IPS-15b (cell line): ENCODE data around the gene LRRC32.

Source experiments
- H3K27me3 ChIP-seq: one replicate; pipeline ENCODE4 v1.6.1; 2013; ENCODE audit warnings: low read length; ENCODE audit not compliant: control insufficient read depth, insufficient read depth
- H3K36me3 ChIP-seq: one replicate; pipeline ENCODE4 v1.6.1; 2013; ENCODE audit warnings: low read length; ENCODE audit not compliant: control insufficient read depth, insufficient read depth
- H3K4me1 ChIP-seq: one replicate; pipeline ENCODE4 v1.6.1; 2013; ENCODE audit warnings: mild to moderate bottlenecking, low read length; ENCODE audit not compliant: control insufficient read depth, insufficient read depth
- H3K4me3 ChIP-seq: one replicate; pipeline ENCODE4 v1.5.1; 2013; ENCODE audit warnings: low read depth, low read length
- H3K9ac ChIP-seq: one replicate; pipeline ENCODE4 v1.6.1; 2013; ENCODE audit warnings: low read depth, mild to moderate bottlenecking, low read length
- H3K9me3 ChIP-seq: one replicate; pipeline ENCODE4 v1.6.1; 2013; ENCODE audit warnings: mild to moderate bottlenecking, low read length; ENCODE audit not compliant: control insufficient read depth, insufficient read depth

LRRC32 gene

GRCh38 chr11:76707293-76707825 lies 36.8 kb upstream of the LRRC32 start:
- no peak overlapping the region for H3K4me3 ChIP-seq
- no peaks in the 10 kb centered on the region for H3K27me3 ChIP-seq
- no peak overlapping the region for H3K9ac ChIP-seq
- H3K4me1 ChIP-seq = peaks cover 7% of the 10 kb centered on the region
- H3K9me3 ChIP-seq = no peaks in the 10 kb centered on the region
- no peaks in the 10 kb centered on the region for H3K36me3 ChIP-seq

- H3K4me1 ChIP-seq = peaks cover 7% of the 10 kb centered on the region
- H3K9me3 ChIP-seq = no peaks in the 10 kb centered on the region
- H3K9ac ChIP-seq = no peak overlapping the region
- H3K36me3 ChIP-seq = no peaks in the 10 kb centered on the region
- H3K4me3 ChIP-seq = no peak overlapping the region
- no peaks in the 10 kb centered on the region for H3K27me3 ChIP-seq
Observed at GRCh38 chr11:76706667-76707066, 36.1 kb upstream of the LRRC32 start.

- H3K4me1 ChIP-seq = peaks cover 7% of the 10 kb centered on the region
- no peak overlapping the region for H3K9ac ChIP-seq
- H3K4me3 ChIP-seq = no peak overlapping the region
- no peaks in the 10 kb centered on the region for H3K9me3 ChIP-seq
- H3K36me3 ChIP-seq = no peaks in the 10 kb centered on the region
- H3K27me3 ChIP-seq = no peaks in the 10 kb centered on the region
Observed at GRCh38 chr11:76705826-76706225, 35.3 kb upstream of the LRRC32 start.

GRCh38 chr11:76704171-76704948 lies 33.8 kb upstream of the LRRC32 start:
- H3K4me1 ChIP-seq = peaks cover 7% of the 10 kb centered on the region
- no peak overlapping the region for H3K9ac ChIP-seq
- no peak overlapping the region for H3K4me3 ChIP-seq
- H3K36me3 ChIP-seq = no peaks in the 10 kb centered on the region
- H3K9me3 ChIP-seq = no peaks in the 10 kb centered on the region
- H3K27me3 ChIP-seq = no peaks in the 10 kb centered on the region

GRCh38 chr11:76703707-76704106 lies 33.2 kb upstream of the LRRC32 start:
- no peak overlapping the region for H3K4me3 ChIP-seq
- H3K9ac ChIP-seq = no peak overlapping the region
- no peaks in the 10 kb centered on the region for H3K27me3 ChIP-seq
- H3K9me3 ChIP-seq = no peaks in the 10 kb centered on the region
- H3K36me3 ChIP-seq = no peaks in the 10 kb centered on the region
- H3K4me1 ChIP-seq = peaks cover 11% of the 10 kb centered on the region

- Histone ChIP-seq H3K4me1 (peaks cover 15% of the 10 kb centered on the region), H3K36me3 (no peaks in the 10 kb centered on the region), H3K27me3 (no peaks in the 10 kb centered on the region), H3K9me3 (no peaks in the 10 kb centered on the region), H3K4me3 (no peak overlapping the region), H3K9ac (no peak overlapping the region)
Observed at GRCh38 chr11:76702336-76703128, 32.0 kb upstream of the LRRC32 start.

GRCh38 chr11:76701294-76702040 lies 30.9 kb upstream of the LRRC32 start:
- Histone ChIP-seq H3K27me3 (no peaks in the 10 kb centered on the region), H3K9ac (no peak overlapping the region), H3K9me3 (no peaks in the 10 kb centered on the region), H3K4me1 (peaks cover 15% of the 10 kb centered on the region), H3K36me3 (no peaks in the 10 kb centered on the region), H3K4me3 (no peak overlapping the region)

GRCh38 chr11:76700177-76701100 lies 29.9 kb upstream of the LRRC32 start:
- no peaks in the 10 kb centered on the region for H3K27me3 ChIP-seq
- no peaks in the 10 kb centered on the region for H3K36me3 ChIP-seq
- H3K4me1 ChIP-seq = peaks cover 15% of the 10 kb centered on the region
- H3K9me3 ChIP-seq = no peaks in the 10 kb centered on the region
- H3K9ac ChIP-seq = no peak overlapping the region
- H3K4me3 ChIP-seq = no peak overlapping the region

GRCh38 chr11:76699451-76700091 lies 29.0 kb upstream of the LRRC32 start:
- H3K4me1 ChIP-seq = peaks cover 14% of the 10 kb centered on the region
- H3K4me3 ChIP-seq = no peak overlapping the region
- H3K9me3 ChIP-seq = no peaks in the 10 kb centered on the region
- H3K9ac ChIP-seq = no peak overlapping the region
- H3K27me3 ChIP-seq = no peaks in the 10 kb centered on the region
- no peaks in the 10 kb centered on the region for H3K36me3 ChIP-seq

- Histone ChIP-seq H3K36me3 (no peaks in the 10 kb centered on the region), H3K4me3 (no peak overlapping the region), H3K9me3 (no peaks in the 10 kb centered on the region), H3K9ac (no peak overlapping the region), H3K4me1 (peaks cover 9% of the 10 kb centered on the region), H3K27me3 (no peaks in the 10 kb centered on the region)
Observed at GRCh38 chr11:76698321-76699043, 27.9 kb upstream of the LRRC32 start.
